Measurements from ENCODE around the gene DCTN5.

DNA sequence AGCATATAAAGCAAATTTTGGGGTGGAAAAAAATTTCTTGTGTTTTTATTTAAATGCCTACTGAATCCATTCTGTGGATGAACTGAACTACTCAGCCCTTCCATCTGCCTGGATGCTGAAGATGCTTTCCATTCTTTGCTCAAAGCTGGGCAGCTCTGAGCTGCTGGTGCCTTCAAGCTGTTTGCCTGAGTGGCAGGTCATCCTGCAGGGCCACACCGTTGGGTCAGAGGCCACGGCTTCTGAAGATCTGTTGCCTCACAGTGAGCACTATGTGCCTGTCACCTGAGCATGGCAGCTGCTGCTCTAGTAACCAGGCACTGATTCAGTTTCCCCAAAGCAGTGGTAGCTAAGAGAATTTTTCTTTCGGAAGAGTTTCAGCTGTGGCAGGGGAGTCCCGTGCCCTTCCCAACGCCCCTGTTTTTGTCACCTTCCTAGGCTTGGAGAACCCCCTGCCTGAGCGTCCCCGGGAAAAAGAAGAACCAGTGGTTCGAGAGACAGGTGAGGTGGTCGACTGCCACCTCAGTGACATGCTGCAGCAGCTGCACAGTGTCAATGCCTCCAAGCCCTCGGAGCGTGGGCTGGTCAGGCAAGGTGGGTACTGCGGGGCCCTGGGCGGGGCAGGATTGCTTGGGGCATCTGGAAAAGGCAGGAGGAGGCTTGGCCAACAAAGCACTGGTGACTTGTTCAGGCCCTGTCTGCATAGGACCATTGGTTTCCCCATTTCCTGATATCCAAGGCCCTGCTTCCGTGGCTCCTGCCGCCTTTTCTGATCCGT is 46.0 kb downstream of the DCTN5 start:
- TF ChIP-seq, protein P1, sequence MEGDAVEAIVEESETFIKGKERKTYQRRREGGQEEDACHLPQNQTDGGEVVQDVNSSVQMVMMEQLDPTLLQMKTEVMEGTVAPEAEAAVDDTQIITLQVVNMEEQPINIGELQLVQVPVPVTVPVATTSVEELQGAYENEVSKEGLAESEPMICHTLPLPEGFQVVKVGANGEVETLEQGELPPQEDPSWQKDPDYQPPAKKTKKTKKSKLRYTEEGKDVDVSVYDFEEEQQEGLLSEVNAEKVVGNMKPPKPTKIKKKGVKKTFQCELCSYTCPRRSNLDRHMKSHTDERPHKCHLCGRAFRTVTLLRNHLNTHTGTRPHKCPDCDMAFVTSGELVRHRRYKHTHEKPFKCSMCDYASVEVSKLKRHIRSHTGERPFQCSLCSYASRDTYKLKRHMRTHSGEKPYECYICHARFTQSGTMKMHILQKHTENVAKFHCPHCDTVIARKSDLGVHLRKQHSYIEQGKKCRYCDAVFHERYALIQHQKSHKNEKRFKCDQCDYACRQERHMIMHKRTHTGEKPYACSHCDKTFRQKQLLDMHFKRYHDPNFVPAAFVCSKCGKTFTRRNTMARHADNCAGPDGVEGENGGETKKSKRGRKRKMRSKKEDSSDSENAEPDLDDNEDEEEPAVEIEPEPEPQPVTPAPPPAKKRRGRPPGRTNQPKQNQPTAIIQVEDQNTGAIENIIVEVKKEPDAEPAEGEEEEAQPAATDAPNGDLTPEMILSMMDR (IDR thresholded peaks at IDR 0.05) = no peak
- TF ChIP-seq EP300 (IDR thresholded peaks at IDR 0.05) (no peak), POLR2A (IDR thresholded peaks at IDR 0.05) (no peak), POLR2AphosphoS5 (IDR thresholded peaks at IDR 0.05) (no peak)
